HEK293 (cell line): Measurements from ENCODE around the gene RABAC1.

Experiments used
- AEBP2 ChIP-seq: fragments of 450-650 bp; formaldehyde crosslinking; IDR thresholded peaks from 2 replicates; pipeline ENCODE4 v1.5.1; 2016; ENCODE audit warnings: missing biosample characterization, missing genetic modification characterization, borderline replicate concordance
- BCL11A ChIP-seq: fragments of 450-650 bp; formaldehyde crosslinking; IDR thresholded peaks from 2 replicates; pipeline ENCODE4 v1.5.1; 2016; ENCODE audit warnings: low read depth, missing biosample characterization, missing genetic modification characterization
- BCL11B ChIP-seq: fragments of 450-650 bp; formaldehyde crosslinking; IDR thresholded peaks from 2 replicates; pipeline ENCODE4 v1.5.1; 2016; ENCODE audit warnings: low read depth, missing biosample characterization, missing genetic modification characterization
- IKZF3 ChIP-seq: fragments of 450-650 bp; IDR thresholded peaks from 2 replicates; pipeline ENCODE4 v1.5.0; 2018; ENCODE audit warnings: missing biosample characterization, mild to moderate bottlenecking, missing genetic modification characterization, moderate library complexity
- KLF16 ChIP-seq: fragments of 450-650 bp; formaldehyde crosslinking; IDR thresholded peaks from 2 replicates; pipeline ENCODE4 v1.5.1; 2017; ENCODE audit warnings: missing biosample characterization, missing genetic modification characterization
- RBAK ChIP-seq: fragments of 450-650 bp; formaldehyde crosslinking; IDR thresholded peaks from 2 replicates; pipeline ENCODE4 v1.5.1; 2016; ENCODE audit warnings: missing biosample characterization, missing genetic modification characterization
- YY1 ChIP-seq: fragments of 450-650 bp; formaldehyde crosslinking; IDR thresholded peaks from 2 replicates; pipeline ENCODE4 v1.5.1; 2018; ENCODE audit warnings: missing biosample characterization, missing genetic modification characterization
- ZBTB17 ChIP-seq: fragments of 450-650 bp; formaldehyde crosslinking; IDR thresholded peaks from 2 replicates; pipeline ENCODE4 v1.5.1; 2016; ENCODE audit warnings: missing biosample characterization, missing genetic modification characterization
- ZBTB20 ChIP-seq: fragments of 450-650 bp; formaldehyde crosslinking; IDR thresholded peaks from 2 replicates; pipeline ENCODE4 v1.5.1; 2016; ENCODE audit warnings: missing biosample characterization, missing genetic modification characterization
- ZEB2 ChIP-seq: fragments of 450-650 bp; formaldehyde crosslinking; IDR thresholded peaks from 2 replicates; pipeline ENCODE4 v1.5.1; 2016; ENCODE audit warnings: missing biosample characterization, missing genetic modification characterization
- ZFP41 ChIP-seq: fragments of 450-650 bp; formaldehyde crosslinking; IDR thresholded peaks from 2 replicates; pipeline ENCODE4 v1.5.1; 2016; ENCODE audit warnings: missing biosample characterization, missing genetic modification characterization, borderline replicate concordance
- ZNF155 ChIP-seq: fragments of 450-650 bp; formaldehyde crosslinking; IDR thresholded peaks from 2 replicates; pipeline ENCODE4 v1.5.1; 2016; ENCODE audit warnings: missing biosample characterization, missing genetic modification characterization
- ZNF157 ChIP-seq: fragments of 450-650 bp; formaldehyde crosslinking; IDR thresholded peaks from 2 replicates; pipeline ENCODE4 v1.5.1; 2016; ENCODE audit warnings: missing biosample characterization, missing genetic modification characterization
- ZNF16 ChIP-seq: fragments of 450-650 bp; formaldehyde crosslinking; IDR thresholded peaks from 2 replicates; pipeline ENCODE4 v1.5.1; 2016; ENCODE audit warnings: low read depth, missing biosample characterization, missing genetic modification characterization
- ZNF18 ChIP-seq: fragments of 450-650 bp; formaldehyde crosslinking; IDR thresholded peaks from 2 replicates; pipeline ENCODE4 v1.5.1; 2016; ENCODE audit warnings: missing biosample characterization, missing genetic modification characterization
- ZNF274 ChIP-seq, 2 experiments: fragments of 200-500 bp in 1 of 2; fragments of 450-650 bp in 1 of 2; sonication (Bioruptor generic) in 1 of 2; formaldehyde crosslinking in 1 of 2; IDR thresholded peaks; 2 replicates each; pipeline versions ENCODE4 v1.5.1 to v1.6.1; 2014 to 2016; ENCODE audit warnings: borderline replicate concordance in 1 of 2, inconsistent platforms in 1 of 2, low read length in 1 of 2, missing biosample characterization in 1 of 2, missing genetic modification characterization in 1 of 2
- ZNF302 ChIP-seq: fragments of 450-650 bp; formaldehyde crosslinking; IDR thresholded peaks from 2 replicates; pipeline ENCODE4 v1.5.1; 2016; ENCODE audit warnings: missing biosample characterization, missing genetic modification characterization, low read depth
- ZNF350 ChIP-seq: fragments of 450-650 bp; formaldehyde crosslinking; IDR thresholded peaks from 2 replicates; pipeline ENCODE4 v1.5.0; 2017; ENCODE audit warnings: missing biosample characterization, mild to moderate bottlenecking, missing genetic modification characterization
- ZNF354C ChIP-seq: fragments of 450-650 bp; formaldehyde crosslinking; IDR thresholded peaks from 2 replicates; pipeline ENCODE4 v1.5.1; 2016; ENCODE audit warnings: missing biosample characterization, missing genetic modification characterization, low read depth, borderline replicate concordance
- ZNF366 ChIP-seq: fragments of 450-650 bp; formaldehyde crosslinking; conservative IDR thresholded peaks from 2 replicates; pipeline ENCODE4 v1.5.1; 2016; ENCODE audit warnings: missing biosample characterization, missing genetic modification characterization
- ZNF426 ChIP-seq: fragments of 450-650 bp; formaldehyde crosslinking; IDR thresholded peaks from 2 replicates; pipeline ENCODE4 v1.5.1; 2017; ENCODE audit warnings: missing biosample characterization, missing genetic modification characterization, mild to moderate bottlenecking, inconsistent platforms, moderate library complexity
- ZNF433 ChIP-seq: fragments of 450-650 bp; formaldehyde crosslinking; IDR thresholded peaks from 2 replicates; pipeline ENCODE4 v1.5.1; 2016; ENCODE audit warnings: missing biosample characterization, missing genetic modification characterization, low read depth
- ZNF549 ChIP-seq: fragments of 450-650 bp; IDR thresholded peaks from 2 replicates; pipeline ENCODE4 v1.5.1; 2018; ENCODE audit warnings: missing biosample characterization, missing genetic modification characterization, mild to moderate bottlenecking, inconsistent platforms, moderate library complexity
- ZNF610 ChIP-seq: fragments of 450-650 bp; formaldehyde crosslinking; IDR thresholded peaks from 2 replicates; pipeline ENCODE4 v1.5.1; 2016; ENCODE audit warnings: missing biosample characterization, missing genetic modification characterization, borderline replicate concordance
- ZNF654 ChIP-seq: fragments of 450-650 bp; formaldehyde crosslinking; IDR thresholded peaks from 2 replicates; pipeline ENCODE4 v1.5.1; 2016; ENCODE audit warnings: low read depth, missing biosample characterization, missing genetic modification characterization
- ZNF660 ChIP-seq: fragments of 450-650 bp; IDR thresholded peaks from 2 replicates; pipeline ENCODE4 v1.5.1; 2018; ENCODE audit warnings: missing biosample characterization, mild to moderate bottlenecking, missing genetic modification characterization
- ZNF776 ChIP-seq: fragments of 450-650 bp; formaldehyde crosslinking; IDR thresholded peaks from 2 replicates; pipeline ENCODE4 v1.5.0; 2017; ENCODE audit warnings: missing biosample characterization, missing genetic modification characterization, borderline replicate concordance
- ZNF837 ChIP-seq: fragments of 450-650 bp; formaldehyde crosslinking; IDR thresholded peaks from 2 replicates; pipeline ENCODE4 v1.5.1; 2016; ENCODE audit warnings: missing biosample characterization, missing genetic modification characterization
- ZSCAN30 ChIP-seq: fragments of 450-650 bp; IDR thresholded peaks from 2 replicates; pipeline ENCODE4 v1.5.1; 2018; ENCODE audit warnings: missing biosample characterization, mild to moderate bottlenecking, missing genetic modification characterization, moderate library complexity
- TF ChIP-seq, protein P1 (sequence below): fragments of 450-650 bp; formaldehyde crosslinking; IDR thresholded peaks from 2 replicates; pipeline ENCODE4 v1.5.1; 2016; ENCODE audit warnings: missing biosample characterization, missing genetic modification characterization
- TF ChIP-seq, protein P2 (sequence below): fragments of 450-650 bp; formaldehyde crosslinking; IDR thresholded peaks from 2 replicates; pipeline ENCODE4 v1.5.1; 2016; ENCODE audit warnings: missing biosample characterization, missing genetic modification characterization
- TF ChIP-seq, protein P3 (sequence below): fragments of 450-650 bp; formaldehyde crosslinking; IDR thresholded peaks from 2 replicates; pipeline ENCODE4 v1.5.1; 2016; ENCODE audit warnings: missing biosample characterization, missing genetic modification characterization

The RABAC1 gene

DNA sequence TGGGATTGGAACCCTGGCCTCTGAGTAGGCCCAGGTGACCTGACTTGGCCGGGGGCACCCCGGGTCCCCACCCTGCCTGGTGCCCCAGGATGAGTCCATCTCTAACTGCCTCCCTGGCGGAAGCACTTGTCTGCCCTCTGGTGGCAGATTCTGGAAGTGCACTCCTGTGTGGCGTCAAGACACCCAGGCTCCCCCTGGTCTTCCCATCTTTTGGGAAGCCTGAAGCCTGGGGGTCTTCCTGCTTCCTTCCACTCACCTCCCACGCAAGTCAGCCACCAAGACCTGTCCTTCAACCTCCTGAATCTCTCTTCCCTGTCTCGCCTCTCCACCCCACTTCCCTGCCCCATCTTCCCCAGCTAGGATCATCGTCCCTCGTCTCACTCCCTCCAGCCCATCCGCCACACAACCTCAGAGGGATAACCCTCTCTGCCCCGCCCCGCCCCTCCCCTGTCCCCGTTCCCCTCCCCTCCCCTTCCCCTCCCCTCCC is 7.4 kb downstream of the RABAC1 start (continued):
- TF ChIP-seq, protein P1, sequence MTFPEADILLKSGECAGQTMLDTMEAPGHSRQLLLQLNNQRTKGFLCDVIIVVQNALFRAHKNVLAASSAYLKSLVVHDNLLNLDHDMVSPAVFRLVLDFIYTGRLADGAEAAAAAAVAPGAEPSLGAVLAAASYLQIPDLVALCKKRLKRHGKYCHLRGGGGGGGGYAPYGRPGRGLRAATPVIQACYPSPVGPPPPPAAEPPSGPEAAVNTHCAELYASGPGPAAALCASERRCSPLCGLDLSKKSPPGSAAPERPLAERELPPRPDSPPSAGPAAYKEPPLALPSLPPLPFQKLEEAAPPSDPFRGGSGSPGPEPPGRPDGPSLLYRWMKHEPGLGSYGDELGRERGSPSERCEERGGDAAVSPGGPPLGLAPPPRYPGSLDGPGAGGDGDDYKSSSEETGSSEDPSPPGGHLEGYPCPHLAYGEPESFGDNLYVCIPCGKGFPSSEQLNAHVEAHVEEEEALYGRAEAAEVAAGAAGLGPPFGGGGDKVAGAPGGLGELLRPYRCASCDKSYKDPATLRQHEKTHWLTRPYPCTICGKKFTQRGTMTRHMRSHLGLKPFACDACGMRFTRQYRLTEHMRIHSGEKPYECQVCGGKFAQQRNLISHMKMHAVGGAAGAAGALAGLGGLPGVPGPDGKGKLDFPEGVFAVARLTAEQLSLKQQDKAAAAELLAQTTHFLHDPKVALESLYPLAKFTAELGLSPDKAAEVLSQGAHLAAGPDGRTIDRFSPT (tag by site-specific recombination) = no peak
- 0 out of 2 replicates have a peak, but pooled peaks have one; percentile 66 for TF ChIP-seq ZSCAN30 (tag by site-specific recombination)
- TF ChIP-seq ZNF366 = no peak; the same call in none of the 2 replicates
- TF ChIP-seq ZNF18 (tag by site-specific recombination) = no peak
- TF ChIP-seq BCL11B (tag by site-specific recombination) = peak; percentile 42; the same call in 1 of the 2 replicates
- TF ChIP-seq ZNF776 (tag by site-specific recombination) = no peak
- no peak for TF ChIP-seq ZNF157 (tag by site-specific recombination)
- TF ChIP-seq ZNF274 (IDR thresholded peaks at IDR 0.05; ENCODE audit: low read length) = no peak
- no peak for TF ChIP-seq ZNF274 (tag by site-specific recombination; IDR thresholded peaks at IDR 0.05; ENCODE audit: borderline replicate concordance)
- TF ChIP-seq ZFP41 (tag by site-specific recombination) = no peak
- no peak for TF ChIP-seq YY1 (tag by site-specific recombination)
- peak; percentile 70; the same call in 1 of the 2 replicates for TF ChIP-seq ZBTB17 (tag by site-specific recombination)
- TF ChIP-seq ZNF660 = no peak
- peak; percentile 81 for TF ChIP-seq ZNF654
- TF ChIP-seq, protein P2, sequence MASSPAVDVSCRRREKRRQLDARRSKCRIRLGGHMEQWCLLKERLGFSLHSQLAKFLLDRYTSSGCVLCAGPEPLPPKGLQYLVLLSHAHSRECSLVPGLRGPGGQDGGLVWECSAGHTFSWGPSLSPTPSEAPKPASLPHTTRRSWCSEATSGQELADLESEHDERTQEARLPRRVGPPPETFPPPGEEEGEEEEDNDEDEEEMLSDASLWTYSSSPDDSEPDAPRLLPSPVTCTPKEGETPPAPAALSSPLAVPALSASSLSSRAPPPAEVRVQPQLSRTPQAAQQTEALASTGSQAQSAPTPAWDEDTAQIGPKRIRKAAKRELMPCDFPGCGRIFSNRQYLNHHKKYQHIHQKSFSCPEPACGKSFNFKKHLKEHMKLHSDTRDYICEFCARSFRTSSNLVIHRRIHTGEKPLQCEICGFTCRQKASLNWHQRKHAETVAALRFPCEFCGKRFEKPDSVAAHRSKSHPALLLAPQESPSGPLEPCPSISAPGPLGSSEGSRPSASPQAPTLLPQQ (tag by site-specific recombination) = peak; percentile 70; the same call in 1 of the 2 replicates
- peak; percentile 38; the same call in 1 of the 2 replicates for TF ChIP-seq ZEB2 (tag by site-specific recombination)
- TF ChIP-seq AEBP2 (tag by site-specific recombination) = no peak
- no peak for TF ChIP-seq RBAK
- no peak; the same call in 1 of the 2 replicates for TF ChIP-seq ZNF610 (tag by site-specific recombination)
- TF ChIP-seq BCL11A (tag by site-specific recombination) = no peak
- TF ChIP-seq IKZF3 (tag by site-specific recombination) = peak; percentile 73
- peak; percentile 30; the same call in 1 of the 2 replicates for TF ChIP-seq ZBTB20 (tag by site-specific recombination)
- no peak for TF ChIP-seq ZNF155 (tag by site-specific recombination)
- TF ChIP-seq KLF16 = peak; percentile 90
- TF ChIP-seq ZNF426 = no peak
- TF ChIP-seq ZNF837 (tag by site-specific recombination) = no peak
- no peak for TF ChIP-seq ZNF302 (tag by site-specific recombination)
- no peak for TF ChIP-seq ZNF350 (tag by site-specific recombination)
- TF ChIP-seq ZNF549 (tag by site-specific recombination) = no peak
- TF ChIP-seq ZNF433 = no peak
- no peak for TF ChIP-seq ZNF354C (tag by site-specific recombination)
- TF ChIP-seq, protein P3, sequence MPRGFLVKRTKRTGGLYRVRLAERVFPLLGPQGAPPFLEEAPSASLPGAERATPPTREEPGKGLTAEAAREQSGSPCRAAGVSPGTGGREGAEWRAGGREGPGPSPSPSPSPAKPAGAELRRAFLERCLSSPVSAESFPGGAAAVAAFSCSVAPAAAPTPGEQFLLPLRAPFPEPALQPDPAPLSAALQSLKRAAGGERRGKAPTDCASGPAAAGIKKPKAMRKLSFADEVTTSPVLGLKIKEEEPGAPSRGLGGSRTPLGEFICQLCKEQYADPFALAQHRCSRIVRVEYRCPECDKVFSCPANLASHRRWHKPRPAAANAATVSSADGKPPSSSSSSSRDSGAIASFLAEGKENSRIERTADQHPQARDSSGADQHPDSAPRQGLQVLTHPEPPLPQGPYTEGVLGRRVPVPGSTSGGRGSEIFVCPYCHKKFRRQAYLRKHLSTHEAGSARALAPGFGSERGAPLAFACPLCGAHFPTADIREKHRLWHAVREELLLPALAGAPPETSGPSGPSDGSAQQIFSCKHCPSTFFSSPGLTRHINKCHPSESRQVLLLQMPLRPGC (tag by site-specific recombination) = no peak
- TF ChIP-seq ZNF16 (tag by site-specific recombination) = no peak
